ENCODE measurements around the gene NID1.

Gene NID1

DNA sequence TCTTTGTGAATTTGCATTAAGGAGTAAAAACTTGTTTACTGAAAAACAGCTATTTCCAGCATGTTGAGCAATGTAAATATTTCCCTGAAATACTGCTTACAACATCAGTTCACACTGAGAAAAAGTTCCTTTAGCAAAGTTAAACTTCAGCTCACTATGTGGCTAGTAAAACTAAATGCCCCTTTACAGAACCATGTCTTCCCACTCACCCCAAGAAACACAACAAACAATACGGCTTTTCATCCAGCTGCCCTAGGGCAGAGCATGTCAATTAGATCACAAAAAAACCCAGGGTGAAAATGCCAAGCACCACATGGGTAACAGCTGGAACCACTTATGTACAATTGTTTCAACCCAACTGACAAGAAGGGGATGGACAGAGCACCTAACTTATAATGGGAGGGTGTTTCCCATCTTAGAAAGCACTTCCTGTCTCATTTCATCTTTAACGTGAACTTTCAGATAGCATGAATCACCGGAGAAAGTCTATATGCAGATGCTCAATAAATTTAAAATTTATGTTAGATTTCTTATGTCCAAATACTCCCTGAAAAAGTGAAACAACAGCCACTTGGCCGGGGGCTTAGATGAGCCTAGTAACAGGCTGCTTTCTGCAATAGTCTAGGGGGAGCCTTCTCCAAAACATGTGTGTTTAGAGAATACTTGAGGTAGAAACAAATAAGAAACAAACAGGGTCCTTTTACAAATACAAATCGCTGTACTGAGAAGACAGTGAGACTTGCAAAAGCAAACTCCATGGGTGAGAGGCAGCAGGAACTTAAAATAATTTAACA, 6.6 kb downstream of the NID1 start:
- WGBS (ENCODE audit: extremely low coverage, insufficient coverage, insufficient read length), result no CpG with 5 or more reads among the region's 5 CpGs
- H3K79me2 ChIP-seq (ENCODE audit: control insufficient read depth, insufficient read depth, low read length, poor library complexity), result no peaks in the 10 kb centered on the region
- H3K27me3 ChIP-seq (ENCODE audit: insufficient read depth, low read length), result no peaks in the 10 kb centered on the region
- no peak overlapping the region for H2BK12ac ChIP-seq (ENCODE audit: low read length)
- no peaks in the 10 kb centered on the region for H3K79me1 ChIP-seq (ENCODE audit: low read length)
- no peak overlapping the region for H3K4me3 ChIP-seq (ENCODE audit: low read depth, low read length)
- H3K9me3 ChIP-seq (ENCODE audit: insufficient read depth, low read depth, low read length), result no peaks in the 10 kb centered on the region
- DNase-seq, result no peak
- H3K4ac ChIP-seq (ENCODE audit: low read depth, low read length), result no peak overlapping the region
- no peak overlapping the region for H3K27ac ChIP-seq (ENCODE audit: low read depth, low read length)
- no peaks in the 10 kb centered on the region for H3K4me1 ChIP-seq (ENCODE audit: control insufficient read depth in 1 of 2, insufficient read depth in 2 of 2, low read length in 2 of 2)
- H2BK120ac ChIP-seq (ENCODE audit: insufficient read depth, low read length, poor library complexity), result no peak overlapping the region
- H3K14ac ChIP-seq (ENCODE audit: low read length), result no peak overlapping the region
- H4K8ac ChIP-seq (ENCODE audit: low read depth, low read length), result no peak overlapping the region
- H2AFZ ChIP-seq (ENCODE audit: insufficient read depth, low read length, poor library complexity), result no peak overlapping the region
- H3K4me2 ChIP-seq (ENCODE audit: low read length), result no peak overlapping the region
- H4K91ac ChIP-seq (ENCODE audit: low read depth, low read length), result no peak overlapping the region
- no peak overlapping the region for H3K18ac ChIP-seq (ENCODE audit: low read length)
- H3K36me3 ChIP-seq (ENCODE audit: control insufficient read depth in 1 of 2, insufficient read depth in 2 of 2, low read length in 2 of 2), result no peaks in the 10 kb centered on the region
- no peak overlapping the region for H3K23ac ChIP-seq (ENCODE audit: low read length)
- no peak overlapping the region for H3K9ac ChIP-seq (ENCODE audit: low read length)
- no peak overlapping the region for H4K12ac ChIP-seq (ENCODE audit: low read depth, low read length)
- H2BK5ac ChIP-seq (ENCODE audit: low read depth, low read length, poor library complexity), result no peak overlapping the region
- H2AK5ac ChIP-seq (ENCODE audit: low read length), result no peak overlapping the region

DNA sequence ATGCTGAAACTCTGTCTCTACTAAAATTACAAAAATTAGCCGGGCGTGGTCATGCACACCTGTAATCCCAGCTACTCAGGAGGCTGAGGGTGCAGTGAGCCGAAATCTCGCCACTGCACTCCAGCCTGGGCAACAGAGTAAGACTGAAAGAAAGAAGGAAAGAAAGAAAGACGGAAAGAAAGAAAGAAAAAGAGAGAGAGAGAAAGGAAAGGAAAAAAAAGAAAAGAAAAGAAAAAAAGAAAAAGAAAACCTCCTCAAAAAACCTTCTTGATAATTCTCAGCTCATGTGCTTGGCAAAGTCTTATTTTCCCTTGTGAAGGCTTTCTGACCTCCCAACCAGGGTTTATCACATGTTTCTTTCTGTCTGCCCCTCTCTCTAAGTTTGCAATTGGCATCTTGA, 7.3 kb downstream of the NID1 start:
- no CpG with 5 or more reads among the region's 5 CpGs for WGBS (ENCODE audit: extremely low coverage, insufficient coverage, insufficient read length)

DNA sequence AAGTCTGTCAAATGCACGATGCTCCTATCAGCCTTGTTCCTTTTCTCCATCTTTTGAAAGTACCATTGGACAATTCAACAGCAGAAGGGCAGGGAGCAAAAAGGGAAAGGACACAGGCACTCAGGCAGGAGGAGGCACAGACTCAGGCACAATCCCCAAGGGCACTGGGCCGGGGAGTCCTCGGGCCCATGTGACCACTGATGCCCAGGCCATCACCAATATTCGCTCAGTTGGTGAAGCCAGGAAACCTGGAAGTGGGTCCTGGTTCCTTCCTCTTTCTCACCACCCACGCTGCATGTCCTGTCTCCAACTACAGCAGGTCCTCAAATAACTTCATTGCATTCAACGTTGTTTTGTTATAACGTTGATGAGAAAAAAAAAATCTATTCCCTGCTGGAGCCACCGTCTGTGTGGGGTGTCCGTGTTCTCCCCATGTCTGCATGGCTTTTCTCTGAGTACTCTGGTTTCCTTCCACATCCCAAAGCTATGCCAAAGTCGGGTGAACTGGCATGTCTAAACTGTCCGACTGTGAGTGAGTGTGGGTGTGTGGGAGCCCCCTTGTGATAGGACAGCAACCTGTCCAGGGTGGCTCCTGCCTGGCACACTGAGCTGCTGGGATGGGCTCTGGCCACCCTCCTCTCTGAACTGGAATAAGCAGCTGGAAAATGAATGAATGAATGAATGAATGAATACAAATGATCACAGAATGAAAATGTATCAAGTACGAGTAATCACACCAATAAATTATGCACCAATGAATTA, 12.5 kb downstream of the NID1 start:
- Histone ChIP-seq H2AFZ (ENCODE audit: insufficient read depth, low read length, poor library complexity) (no peak overlapping the region), H3K18ac (ENCODE audit: low read length) (no peak overlapping the region), H3K4ac (ENCODE audit: low read depth, low read length) (no peak overlapping the region), H3K4me2 (ENCODE audit: low read length) (no peak overlapping the region), H3K36me3 (ENCODE audit: control insufficient read depth in 1 of 2, insufficient read depth in 2 of 2, low read length in 2 of 2) (no peaks in the 10 kb centered on the region), H3K79me2 (ENCODE audit: control insufficient read depth, insufficient read depth, low read length, poor library complexity) (no peaks in the 10 kb centered on the region), H4K8ac (ENCODE audit: low read depth, low read length) (no peak overlapping the region), H3K4me1 (ENCODE audit: control insufficient read depth in 1 of 2, insufficient read depth in 2 of 2, low read length in 2 of 2) (no peaks in the 10 kb centered on the region), H3K79me1 (ENCODE audit: low read length) (no peaks in the 10 kb centered on the region), H2BK120ac (ENCODE audit: insufficient read depth, low read length, poor library complexity) (no peak overlapping the region), H3K27ac (ENCODE audit: low read depth, low read length) (no peak overlapping the region), H2BK5ac (ENCODE audit: low read depth, low read length, poor library complexity) (no peak overlapping the region), H3K9me3 (ENCODE audit: insufficient read depth, low read depth, low read length) (peaks cover 2% of the 10 kb centered on the region), H3K4me3 (ENCODE audit: low read depth, low read length) (no peak overlapping the region), H2AK5ac (ENCODE audit: low read length) (no peak overlapping the region), H4K12ac (ENCODE audit: low read depth, low read length) (no peak overlapping the region), H3K9ac (ENCODE audit: low read length) (no peak overlapping the region), H3K14ac (ENCODE audit: low read length) (no peak overlapping the region), H3K27me3 (ENCODE audit: insufficient read depth, low read length) (no peaks in the 10 kb centered on the region), H3K23ac (ENCODE audit: low read length) (no peak overlapping the region), H4K91ac (ENCODE audit: low read depth, low read length) (no peak overlapping the region), H2BK12ac (ENCODE audit: low read length) (no peak overlapping the region)
- no CpG with 5 or more reads among the region's 12 CpGs for WGBS (ENCODE audit: extremely low coverage, insufficient coverage, insufficient read length)
- no peak for DNase-seq

More for the DNA sequence above, 7.3 kb downstream of the NID1 start:
- H4K91ac ChIP-seq (ENCODE audit: low read depth, low read length), result no peak overlapping the region
- no peak overlapping the region for H4K8ac ChIP-seq (ENCODE audit: low read depth, low read length)
- H2BK5ac ChIP-seq (ENCODE audit: low read depth, low read length, poor library complexity), result no peak overlapping the region
- no peaks in the 10 kb centered on the region for H3K79me1 ChIP-seq (ENCODE audit: low read length)
- H2AK5ac ChIP-seq (ENCODE audit: low read length), result no peak overlapping the region
- peaks cover 1% of the 10 kb centered on the region for H3K9me3 ChIP-seq (ENCODE audit: insufficient read depth, low read depth, low read length)
- no peak overlapping the region for H2BK120ac ChIP-seq (ENCODE audit: insufficient read depth, low read length, poor library complexity)
- H3K4me2 ChIP-seq (ENCODE audit: low read length), result no peak overlapping the region
- H3K4me1 ChIP-seq (ENCODE audit: control insufficient read depth in 1 of 2, insufficient read depth in 2 of 2, low read length in 2 of 2), result no peaks in the 10 kb centered on the region
- no peak overlapping the region for H2AFZ ChIP-seq (ENCODE audit: insufficient read depth, low read length, poor library complexity)
- no peaks in the 10 kb centered on the region for H3K79me2 ChIP-seq (ENCODE audit: control insufficient read depth, insufficient read depth, low read length, poor library complexity)
- H3K14ac ChIP-seq (ENCODE audit: low read length), result no peak overlapping the region
- H3K9ac ChIP-seq (ENCODE audit: low read length), result no peak overlapping the region
- no peak overlapping the region for H2BK12ac ChIP-seq (ENCODE audit: low read length)
- no peak for DNase-seq
- H3K36me3 ChIP-seq (ENCODE audit: control insufficient read depth in 1 of 2, insufficient read depth in 2 of 2, low read length in 2 of 2), result no peaks in the 10 kb centered on the region
- H3K27me3 ChIP-seq (ENCODE audit: insufficient read depth, low read length), result no peaks in the 10 kb centered on the region
- no peak overlapping the region for H3K27ac ChIP-seq (ENCODE audit: low read depth, low read length)
- no peak overlapping the region for H4K12ac ChIP-seq (ENCODE audit: low read depth, low read length)
- no peak overlapping the region for H3K23ac ChIP-seq (ENCODE audit: low read length)
- no peak overlapping the region for H3K4me3 ChIP-seq (ENCODE audit: low read depth, low read length)
- H3K18ac ChIP-seq (ENCODE audit: low read length), result no peak overlapping the region
- no peak overlapping the region for H3K4ac ChIP-seq (ENCODE audit: low read depth, low read length)

DNA sequence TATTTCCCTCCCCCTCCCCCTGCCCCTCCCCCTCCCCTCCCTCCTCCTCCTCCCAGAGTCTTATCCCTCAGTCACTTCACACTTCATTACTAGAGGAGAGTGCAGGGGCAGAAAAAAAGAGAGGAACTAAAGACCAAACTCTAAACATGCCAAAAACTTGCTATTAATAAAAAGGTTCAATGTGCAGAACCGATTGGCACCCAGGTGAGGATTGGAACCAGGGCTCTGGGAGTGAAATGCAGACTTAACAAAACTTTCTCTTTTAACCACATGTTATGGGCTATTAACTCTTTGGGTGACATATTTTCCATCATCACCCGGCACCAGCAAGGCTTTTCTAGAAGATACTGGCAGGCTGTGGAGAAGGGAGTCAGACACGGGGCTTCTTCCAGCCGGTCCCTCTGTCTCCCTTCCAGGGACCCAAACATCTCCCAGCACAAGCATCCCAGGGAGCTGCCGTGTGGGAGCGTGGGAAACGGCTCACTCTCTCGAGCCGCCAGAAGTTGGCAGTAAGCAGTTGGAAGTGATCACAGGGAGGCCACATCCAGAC, 13.6 kb downstream of the NID1 start:
- Histone ChIP-seq H3K4ac (ENCODE audit: low read depth, low read length) (no peak overlapping the region), H3K79me1 (ENCODE audit: low read length) (no peaks in the 10 kb centered on the region), H3K4me3 (ENCODE audit: low read depth, low read length) (no peak overlapping the region), H3K79me2 (ENCODE audit: control insufficient read depth, insufficient read depth, low read length, poor library complexity) (no peaks in the 10 kb centered on the region), H2BK120ac (ENCODE audit: insufficient read depth, low read length, poor library complexity) (no peak overlapping the region), H2AK5ac (ENCODE audit: low read length) (no peak overlapping the region), H2BK5ac (ENCODE audit: low read depth, low read length, poor library complexity) (no peak overlapping the region), H3K36me3 (ENCODE audit: control insufficient read depth in 1 of 2, insufficient read depth in 2 of 2, low read length in 2 of 2) (peaks cover 0 to 1% of the 10 kb centered on the region in 2 experiments), H3K9me3 (ENCODE audit: insufficient read depth, low read depth, low read length) (peaks cover 2% of the 10 kb centered on the region), H4K91ac (ENCODE audit: low read depth, low read length) (no peak overlapping the region), H3K9ac (ENCODE audit: low read length) (no peak overlapping the region), H4K8ac (ENCODE audit: low read depth, low read length) (no peak overlapping the region), H3K18ac (ENCODE audit: low read length) (no peak overlapping the region), H2BK12ac (ENCODE audit: low read length) (no peak overlapping the region), H3K27ac (ENCODE audit: low read depth, low read length) (no peak overlapping the region), H3K4me1 (ENCODE audit: control insufficient read depth in 1 of 2, insufficient read depth in 2 of 2, low read length in 2 of 2) (no peaks in the 10 kb centered on the region), H3K23ac (ENCODE audit: low read length) (no peak overlapping the region), H3K27me3 (ENCODE audit: insufficient read depth, low read length) (no peaks in the 10 kb centered on the region), H4K12ac (ENCODE audit: low read depth, low read length) (no peak overlapping the region), H3K4me2 (ENCODE audit: low read length) (no peak overlapping the region), H2AFZ (ENCODE audit: insufficient read depth, low read length, poor library complexity) (no peak overlapping the region), H3K14ac (ENCODE audit: low read length) (no peak overlapping the region)
- WGBS (ENCODE audit: extremely low coverage, insufficient coverage, insufficient read length), result no CpG with 5 or more reads among the region's 9 CpGs
- DNase-seq, result no peak

Data from trophoblast cell (in vitro differentiated cells and primary cell).